Dedifferentiated amniotic fluid mesenchymal stem cell (primary cell): Measurements from ENCODE around the gene FAM168B.

Experiments used
- DNase-seq: peaks from one replicate; pipeline ENCODE4 v3.0.0-alpha.2; 2016; ENCODE audit errors: extremely low spot score

The FAM168B gene

DNA sequence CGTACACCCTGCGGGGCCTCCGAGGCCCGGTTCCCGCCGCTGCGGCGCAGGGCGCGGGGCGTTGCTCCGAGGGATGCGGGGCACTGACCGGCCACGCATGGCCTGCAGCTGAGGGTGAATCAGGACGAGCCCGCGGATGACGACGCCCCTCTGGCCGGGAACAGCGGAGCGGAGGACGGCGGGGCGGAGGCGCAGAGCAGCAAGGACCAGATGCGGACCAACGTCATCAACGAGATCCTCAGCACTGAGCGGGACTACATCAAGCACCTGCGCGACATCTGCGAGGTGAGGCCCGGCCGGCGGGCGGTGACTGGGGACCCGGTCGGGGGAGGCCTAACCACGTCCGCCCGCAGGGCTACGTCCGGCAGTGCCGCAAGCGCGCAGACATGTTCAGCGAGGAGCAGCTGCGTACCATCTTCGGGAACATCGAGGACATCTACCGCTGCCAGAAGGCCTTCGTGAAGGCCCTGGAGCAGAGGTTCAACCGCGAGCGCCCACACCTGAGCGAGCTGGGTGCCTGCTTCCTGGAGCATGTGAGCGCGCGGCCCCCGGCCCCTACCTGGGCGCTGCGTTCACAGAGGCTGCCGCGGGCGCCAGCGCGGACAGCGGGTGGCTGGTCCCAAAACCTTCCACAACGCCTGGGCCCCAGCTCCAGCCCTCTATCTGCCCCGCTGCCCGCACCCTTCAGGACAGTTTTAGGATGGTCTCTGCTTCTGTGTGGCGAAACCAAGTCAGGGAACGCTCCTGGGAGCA is 53.2 kb downstream of the FAM168B start:
- DNase-seq, result no peak

DNA sequence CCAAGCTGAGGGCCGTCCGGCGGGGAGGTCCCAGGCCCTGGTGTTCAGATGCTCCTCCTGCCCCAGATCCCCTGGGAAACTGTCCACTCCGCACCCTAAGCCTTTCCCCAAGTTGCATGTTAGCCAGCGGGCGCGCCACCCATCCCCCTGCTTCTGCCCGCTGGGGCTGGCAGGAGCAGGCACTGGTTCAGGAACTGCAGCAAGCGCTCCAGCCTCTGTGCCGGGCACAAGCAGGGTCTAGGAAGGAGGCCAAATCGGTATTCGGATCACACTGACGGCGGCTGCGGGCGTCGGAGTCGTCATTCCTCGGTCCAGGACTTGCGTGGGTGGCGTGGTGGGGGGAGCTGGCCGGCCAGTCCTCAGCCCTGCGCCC is 53.7 kb downstream of the FAM168B start:
- DNase-seq, result no peak

DNA sequence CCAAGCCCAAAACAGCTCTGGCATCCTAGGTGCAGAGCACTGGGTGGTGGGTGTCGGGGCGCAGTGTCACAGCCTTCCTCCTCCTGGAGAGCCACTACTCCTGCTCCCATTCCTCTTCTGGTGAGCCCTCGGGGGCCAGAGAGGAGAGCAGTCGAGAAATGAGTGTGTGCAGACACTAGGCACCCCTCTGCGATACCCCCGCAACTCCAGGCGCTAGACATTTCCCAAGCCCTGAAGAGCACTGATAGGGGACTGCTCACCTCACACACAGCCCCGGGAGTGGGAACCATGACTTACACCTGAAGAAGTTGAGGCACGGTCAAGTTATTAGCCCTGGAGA is 54.2 kb downstream of the FAM168B start:
- no peak for DNase-seq

DNA sequence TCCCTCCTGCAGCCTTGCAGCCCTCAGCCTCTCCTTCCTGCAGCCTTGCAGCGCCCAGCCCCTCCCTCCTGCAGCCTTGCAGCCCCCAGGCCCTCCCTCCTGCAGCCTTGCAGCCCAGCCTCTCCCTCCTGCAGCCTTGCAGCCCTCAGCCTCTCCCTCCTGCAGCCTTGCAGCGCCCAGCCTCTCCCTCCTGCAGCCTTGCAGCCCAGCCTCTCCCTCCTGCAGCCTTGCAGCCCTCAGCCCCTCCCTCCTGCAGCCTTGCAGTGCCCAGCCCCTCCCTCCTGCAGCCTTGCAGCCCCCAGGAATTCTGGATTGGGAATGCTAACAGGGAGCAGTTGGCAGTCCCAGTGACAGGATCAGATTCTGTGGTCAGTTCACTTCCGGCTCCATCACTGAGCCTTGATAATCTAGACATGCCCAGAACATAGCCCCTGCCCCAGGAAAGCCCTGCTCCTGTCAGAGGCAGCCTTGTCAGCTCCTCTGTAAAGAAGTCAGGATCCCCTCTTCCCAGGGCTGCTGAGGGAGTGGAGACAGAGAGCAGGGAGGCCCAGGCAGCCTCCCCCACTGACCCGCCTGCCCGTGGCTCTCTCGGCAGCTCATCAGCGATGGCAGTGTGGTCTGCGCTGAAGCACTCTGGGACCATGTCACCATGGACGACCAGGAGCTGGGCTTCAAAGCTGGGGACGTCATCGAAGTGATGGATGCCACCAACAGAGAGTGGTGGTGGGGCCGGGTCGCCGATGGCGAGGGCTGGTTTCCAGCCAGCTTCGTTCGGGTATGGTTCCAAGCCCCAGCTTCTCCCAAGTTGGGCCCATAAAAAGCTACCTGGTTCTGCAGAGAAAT is 54.8 kb downstream of the FAM168B start:
- no peak for DNase-seq

DNA sequence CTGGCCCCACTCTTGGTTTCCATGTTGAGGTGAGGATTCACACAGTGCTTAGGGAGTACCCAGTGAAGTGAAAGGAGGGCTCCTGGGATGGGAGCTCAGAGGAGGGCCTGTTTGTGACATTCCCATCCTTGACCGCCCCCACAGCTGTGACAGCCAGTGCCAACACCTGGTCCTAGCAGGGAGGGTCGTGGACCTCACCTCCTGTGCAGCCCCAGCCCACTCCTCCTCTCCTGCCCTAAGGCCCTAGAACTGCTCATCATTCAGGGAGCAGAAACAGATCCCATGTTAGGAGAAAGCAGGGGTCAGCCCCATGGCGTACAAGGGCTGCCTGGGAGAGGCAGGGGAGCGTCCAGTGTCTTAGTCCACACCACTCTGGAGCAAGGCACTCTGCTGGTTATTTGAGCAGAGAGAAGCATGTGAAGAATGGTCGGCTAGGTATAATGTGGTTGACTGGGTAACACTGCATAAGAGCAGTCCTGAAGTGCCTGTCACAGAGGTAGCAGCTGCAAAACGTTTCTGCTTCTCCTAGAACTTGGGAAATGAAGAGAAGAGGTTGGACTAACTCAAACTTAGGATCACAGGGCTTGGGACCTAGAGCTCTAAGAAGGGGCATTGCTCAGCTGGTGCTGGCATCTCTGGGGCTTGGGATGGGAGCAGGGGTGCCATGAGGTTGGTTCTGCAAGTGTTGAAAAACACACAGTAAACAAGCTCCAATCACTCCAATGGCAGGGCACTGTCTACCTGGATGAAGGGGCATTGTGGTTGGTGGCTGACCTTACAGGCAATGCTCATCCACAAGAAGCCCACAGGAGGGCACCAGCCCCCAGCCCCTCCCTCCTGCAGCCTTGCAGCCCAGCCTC is 55.6 kb downstream of the FAM168B start:
- DNase-seq, result no peak

DNA sequence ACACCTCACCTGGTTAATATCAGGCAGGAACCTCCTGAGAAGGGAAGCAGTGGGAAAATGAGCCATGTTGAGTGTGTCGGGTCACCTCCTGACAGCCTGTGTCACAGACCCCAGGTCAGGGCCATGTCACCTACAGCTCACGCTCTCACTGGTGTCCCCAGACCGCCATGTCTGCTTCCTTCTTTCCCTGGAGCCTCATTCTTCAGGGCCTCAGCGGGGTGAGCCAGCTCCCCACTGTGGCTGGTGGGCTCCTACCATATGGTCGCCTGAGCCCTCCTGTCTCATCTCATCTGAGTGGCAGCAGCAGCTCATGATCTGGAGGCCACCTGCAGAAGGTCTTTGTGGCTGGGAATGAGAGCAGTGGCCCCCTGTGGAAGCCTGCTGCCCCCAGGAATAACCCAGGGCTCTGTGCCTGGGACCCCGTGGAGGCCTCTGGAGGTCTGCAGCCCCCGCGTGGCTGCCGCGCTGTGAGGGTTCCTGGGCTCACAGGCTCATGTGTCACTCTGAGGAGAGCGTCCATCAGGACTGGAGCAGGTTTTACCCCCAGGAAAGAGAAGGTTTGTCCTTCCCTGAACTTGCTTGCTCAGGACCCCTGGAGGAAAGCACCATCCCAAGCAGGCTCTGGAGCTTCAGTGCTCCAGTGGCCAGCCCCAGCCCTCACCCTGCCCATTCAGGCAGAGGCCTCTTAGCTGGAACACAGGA is 56.4 kb downstream of the FAM168B start:
- DNase-seq, result no peak

DNA sequence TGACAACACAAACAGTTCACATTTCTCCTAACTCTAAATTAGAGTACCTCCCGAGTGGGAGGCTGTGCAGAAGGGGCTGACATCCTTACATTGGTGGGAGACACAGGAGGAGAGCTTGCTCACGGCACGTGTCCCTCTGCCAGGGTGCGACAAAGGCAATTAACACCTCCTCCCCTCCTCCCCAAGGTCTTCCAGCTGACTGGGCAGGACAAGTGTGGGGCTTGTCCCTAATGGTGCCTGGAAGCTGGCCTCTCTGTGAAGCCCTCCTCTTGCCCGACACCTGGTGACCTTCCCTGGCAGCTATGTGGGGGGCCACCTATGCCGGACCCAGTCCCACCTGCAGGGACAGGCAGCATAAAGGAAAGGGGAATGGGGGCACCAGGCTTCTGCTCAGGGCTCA is 57.0 kb downstream of the FAM168B start:
- no peak for DNase-seq

DNA sequence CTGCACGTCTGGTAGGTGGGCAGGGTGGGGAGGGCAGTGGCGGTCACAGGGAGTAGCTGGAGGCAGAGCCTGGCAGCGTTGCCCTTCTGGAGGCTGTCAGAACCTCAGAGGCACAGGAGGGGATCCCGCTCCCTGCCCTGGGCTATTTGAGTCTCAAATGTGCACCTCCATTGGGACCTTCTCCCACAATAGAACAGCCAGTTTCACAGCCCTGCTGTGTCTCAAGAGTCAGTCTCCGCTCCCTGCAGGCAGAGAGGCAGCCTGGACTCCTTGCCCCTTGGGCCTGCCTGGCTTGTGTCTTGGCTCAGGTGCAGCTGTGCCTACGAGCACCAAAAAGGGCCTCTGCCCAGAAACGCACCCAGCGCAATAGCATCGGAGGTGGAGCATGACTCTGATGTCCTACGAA is 57.4 kb downstream of the FAM168B start:
- DNase-seq, result no peak

DNA sequence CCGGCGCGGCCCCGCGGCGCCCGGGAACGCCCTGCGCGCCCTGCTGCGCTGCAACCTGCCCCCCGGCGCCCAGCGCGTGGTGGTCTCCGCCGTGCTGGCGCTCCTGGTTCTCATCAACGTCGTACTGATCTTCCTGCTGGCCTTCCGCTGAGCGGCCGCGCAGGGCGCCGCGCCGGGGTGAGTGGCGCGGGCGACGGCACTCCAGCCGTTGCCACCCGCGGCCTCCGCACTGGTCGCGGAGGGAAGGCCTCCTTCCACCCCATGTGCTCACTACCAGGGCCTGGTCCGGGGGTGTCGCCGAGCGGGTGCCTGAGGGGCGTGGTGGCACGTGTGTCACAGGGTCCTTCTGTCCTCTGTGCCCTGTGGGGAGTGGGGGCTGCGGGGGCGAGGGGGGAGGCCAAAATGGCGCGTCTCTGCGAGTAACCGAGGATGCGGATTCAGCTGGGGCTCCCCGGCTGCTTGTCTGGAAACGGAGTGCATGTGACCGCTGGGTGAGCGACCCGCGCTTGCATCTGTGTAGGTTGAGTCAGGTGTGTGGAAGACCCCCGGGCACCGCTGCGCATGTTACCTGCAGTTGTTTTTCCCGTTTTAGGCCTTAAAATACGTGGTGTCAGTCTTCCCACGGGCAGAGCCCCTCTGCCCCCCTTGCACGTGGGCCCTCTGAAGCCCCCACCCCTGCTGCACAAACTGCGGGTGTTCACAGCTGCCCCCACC is 58.0 kb downstream of the FAM168B start:
- DNase-seq, result no peak

DNA sequence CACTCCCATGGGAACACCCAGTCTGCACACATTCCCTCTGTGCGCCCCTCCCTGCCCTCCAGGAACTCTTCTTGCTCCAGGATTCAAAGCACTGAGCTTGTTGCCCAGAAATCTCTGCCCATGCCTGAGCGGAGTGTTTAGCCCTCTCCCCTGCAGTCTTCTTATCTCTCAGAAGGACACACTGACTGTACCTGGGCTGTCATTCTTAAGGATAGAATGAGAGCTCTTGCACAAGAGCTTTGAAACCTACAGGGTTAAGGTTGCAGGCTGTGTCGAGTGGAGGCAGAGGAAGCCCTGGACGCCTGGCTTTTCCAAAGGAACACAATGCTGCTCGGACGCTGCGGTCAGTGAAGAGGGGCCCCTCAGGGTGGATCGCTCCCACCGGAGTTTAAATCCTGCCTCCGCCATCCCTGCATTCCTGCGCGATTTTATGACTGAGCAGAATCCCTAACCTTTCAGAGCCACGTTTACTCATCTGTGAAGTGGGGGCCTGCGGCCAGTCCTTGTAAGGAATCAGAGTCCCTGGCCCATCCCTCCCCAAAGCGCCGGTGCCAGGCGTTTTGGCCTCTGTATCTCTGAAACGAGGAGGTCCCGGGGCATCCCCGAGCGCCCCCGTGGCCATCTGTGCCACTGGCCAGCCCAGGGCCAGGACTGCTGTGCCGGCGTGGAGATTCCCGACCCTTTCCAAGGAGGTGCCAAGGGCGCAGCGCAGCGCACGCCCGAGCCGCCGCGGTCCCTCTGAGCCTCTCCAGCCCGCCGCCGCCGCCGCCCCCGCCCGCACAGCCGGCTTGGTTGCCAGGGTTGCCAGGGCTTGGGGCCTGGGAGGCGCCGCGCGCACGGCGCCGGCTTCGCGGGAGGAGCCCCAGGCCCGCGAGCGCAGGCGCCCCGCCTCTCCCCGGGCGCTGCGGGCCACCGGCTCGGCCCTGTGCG is 58.9 kb downstream of the FAM168B start:
- peak; percentile 27 for DNase-seq

DNA sequence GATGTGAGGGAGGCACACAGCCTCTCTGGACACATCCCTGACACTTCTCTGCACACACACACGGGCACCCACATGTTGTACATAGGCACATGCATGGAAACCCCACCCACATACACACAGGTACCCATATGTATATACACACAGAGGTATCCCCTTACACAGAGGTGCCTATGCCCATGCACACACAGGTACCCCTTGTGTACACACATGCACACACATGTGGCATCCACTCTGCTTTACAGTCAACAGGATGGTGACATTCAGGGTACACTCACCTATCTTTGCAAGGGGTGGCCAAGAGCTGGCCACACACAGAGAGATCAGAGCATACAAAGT is 59.5 kb downstream of the FAM168B start:
- no peak for DNase-seq

DNA sequence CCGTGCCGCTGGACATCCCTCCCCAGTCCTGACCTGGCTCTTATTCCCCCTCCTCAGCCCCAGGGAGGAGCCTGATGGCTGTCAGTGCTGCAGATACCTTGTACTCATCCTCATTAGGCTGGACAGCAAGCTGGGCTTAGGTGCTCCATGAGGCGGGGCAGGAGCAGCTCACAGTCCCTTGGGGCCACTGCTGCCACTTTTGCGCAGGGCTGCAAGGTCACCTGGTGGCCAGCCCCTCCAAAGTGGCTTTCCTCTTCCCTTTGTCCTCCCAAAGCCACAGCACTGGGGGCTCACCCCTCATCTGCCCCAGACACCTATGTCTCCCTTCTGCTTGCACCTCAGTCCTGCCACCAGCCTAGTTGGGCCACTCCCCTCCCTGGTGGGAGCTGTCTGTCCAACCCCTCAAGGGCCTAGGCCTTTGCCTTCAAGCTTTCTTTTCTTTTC is 60.8 kb downstream of the FAM168B start:
- no peak for DNase-seq

DNA sequence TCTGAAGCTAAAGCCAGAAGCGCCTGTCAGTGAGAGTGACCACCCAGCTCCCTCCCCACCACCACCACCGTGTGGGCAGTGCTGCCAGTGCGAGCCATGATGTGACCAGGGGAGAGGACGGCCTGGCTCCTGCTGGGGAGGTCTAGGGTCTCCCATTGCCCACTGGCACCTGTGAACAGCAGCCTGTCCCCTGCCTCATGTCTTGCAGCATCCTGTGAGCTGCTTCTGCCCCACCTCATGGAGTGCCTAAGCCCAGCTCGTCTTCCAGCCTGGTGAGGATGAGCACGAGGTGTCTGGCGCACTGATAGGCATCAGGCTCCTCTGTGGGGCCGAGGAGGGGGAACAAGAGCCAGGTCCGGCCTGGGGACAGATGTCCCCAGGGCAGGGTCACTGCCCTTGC is 61.4 kb downstream of the FAM168B start:
- no peak for DNase-seq

DNA sequence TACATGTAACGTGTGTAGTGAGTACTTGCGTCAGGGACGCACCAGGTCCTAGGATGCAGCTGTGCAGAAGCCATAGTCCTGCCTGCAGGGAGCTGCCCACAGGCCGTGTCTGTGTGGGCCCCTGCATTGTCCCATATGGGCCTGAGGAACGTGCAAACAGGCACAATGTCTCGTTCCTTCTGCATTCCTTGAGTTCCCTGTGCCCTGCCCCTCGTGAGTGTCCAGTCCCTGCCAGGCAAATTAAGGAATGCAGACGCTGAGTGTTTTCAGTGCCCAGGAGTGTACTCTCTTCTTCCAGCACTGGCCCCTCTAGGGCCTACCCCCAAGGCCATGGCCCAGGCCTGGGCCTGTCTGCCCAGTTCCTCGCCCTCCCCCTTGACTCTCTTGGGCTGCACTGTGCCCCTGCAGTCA is 61.8 kb downstream of the FAM168B start:
- no peak for DNase-seq

DNA sequence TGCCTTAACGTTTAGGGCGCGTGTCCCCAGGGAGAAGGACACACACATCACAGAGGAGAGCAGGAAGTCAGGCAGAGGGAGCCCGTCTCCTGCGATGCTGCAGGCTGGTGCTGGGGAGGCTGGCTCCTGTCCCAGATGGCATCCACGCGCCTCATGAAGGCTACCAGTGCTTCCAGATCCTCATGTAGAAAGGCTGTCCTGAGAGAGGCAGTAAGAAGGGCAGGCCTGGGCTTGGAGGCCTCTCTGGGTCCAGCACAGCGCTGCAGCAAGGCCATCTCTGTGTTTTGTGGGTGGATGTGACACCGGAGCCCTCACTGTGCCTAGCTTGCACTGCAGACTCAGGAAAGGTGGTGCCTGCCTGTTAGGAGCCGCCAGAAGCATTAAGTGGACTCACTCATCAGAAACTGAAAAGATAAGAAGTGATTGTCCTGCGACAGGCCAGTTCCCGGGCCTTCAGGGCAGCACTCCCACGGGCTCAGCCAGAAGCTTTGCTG is 62.7 kb downstream of the FAM168B start:
- DNase-seq, result no peak

DNA sequence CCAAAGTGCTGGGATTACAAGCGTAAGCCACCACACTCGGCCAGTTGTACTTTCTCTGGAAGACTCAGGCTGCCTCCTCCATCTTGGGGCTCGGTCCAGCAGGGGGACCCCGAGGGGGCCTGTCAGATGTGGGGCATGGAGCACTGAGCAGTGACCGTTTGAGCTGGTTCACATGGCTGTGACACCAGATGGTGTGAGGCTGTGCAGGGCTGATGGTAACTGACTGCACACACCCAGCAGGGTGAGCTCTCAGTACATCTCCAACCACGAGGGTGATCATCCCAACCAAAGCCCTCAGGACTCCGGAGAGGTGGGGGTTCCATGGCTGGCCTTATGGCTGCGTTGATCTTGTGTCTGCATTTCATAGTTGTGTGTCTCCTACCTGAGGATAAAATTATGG is 63.4 kb downstream of the FAM168B start:
- DNase-seq, result no peak

DNA sequence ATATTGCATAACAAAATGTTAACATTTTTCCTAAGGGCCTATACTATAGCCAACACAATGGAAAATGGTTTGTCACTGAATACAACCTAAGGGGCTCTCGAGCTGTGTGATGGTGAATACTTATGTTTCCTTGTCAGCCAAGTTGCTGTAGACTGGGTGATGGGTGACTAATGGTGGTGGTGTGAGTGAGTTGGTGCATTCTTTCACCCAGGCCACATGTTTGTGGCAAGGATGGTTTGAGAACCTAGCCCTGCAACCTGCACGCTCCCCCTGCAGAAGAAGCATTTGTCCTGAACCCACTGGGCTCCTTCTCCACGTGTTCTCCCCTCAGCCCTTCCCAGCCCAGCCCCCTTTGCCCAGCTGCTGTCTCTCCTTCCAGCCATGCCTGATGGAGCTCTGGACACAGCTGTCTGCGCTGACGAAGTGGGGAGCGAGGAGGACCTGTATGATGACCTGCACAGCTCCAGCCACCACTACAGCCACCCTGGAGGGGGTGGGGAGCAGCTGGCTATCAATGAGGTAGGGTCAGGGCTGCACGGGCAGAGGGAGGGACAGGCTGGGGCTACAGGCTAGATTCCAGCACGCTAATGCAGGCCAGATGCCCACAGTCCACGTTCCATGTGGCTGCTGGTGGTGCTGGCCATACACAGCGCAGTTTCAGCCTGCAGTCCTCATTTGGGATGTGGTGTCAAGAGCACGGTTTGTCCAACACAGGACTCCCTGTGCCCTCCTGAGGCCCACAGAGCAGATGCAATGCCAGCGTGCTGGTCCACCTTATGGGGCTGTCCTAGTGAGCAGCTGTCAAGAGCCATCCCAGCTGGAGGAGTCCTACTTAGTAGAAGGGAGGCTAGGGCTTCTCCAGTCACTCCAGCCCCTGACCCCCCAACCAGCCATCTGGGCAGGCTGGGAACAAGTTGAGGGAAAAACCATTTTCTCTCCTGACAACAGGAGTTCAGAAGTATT is 65.4 kb downstream of the FAM168B start:
- no peak for DNase-seq

DNA sequence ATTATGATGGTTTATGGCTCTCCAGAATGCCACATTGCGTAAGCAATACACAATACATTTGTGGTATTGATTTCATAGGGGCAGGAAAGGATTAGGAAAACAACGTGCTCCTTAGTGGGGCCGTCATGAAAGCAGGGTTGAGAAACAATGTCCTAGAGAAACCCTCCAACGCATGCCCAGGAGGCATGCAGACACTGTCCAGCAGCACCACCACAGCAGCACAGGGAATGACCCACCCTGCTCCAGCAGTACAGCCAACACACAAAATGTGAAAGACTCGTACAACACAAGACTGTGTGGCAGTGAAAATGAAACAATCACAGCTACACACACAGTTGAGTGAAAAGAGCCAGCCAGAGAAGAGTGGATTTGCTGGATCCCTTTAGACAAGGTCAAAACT is 66.3 kb downstream of the FAM168B start:
- no peak for DNase-seq

DNA sequence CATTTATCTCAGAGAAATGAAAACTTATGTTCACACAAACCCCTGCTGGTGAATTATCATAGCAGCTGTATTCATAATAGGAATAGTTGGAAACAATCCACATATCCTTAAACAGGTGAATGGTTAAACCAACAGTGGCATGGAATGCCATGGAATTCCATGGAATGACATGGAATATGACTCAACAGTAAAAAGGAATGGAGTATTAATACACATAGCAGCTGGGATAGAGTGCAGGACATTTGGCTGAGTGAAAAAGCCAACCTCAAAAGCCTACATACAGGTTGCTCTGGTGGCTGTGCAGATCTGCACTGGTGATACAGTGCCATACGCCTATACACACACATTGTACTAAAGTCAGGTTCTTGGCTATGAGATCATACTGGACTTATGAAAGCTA is 69.5 kb downstream of the FAM168B start:
- no peak for DNase-seq
